Measurements from ENCODE around the gene LIN7C.

Gene LIN7C

DNA sequence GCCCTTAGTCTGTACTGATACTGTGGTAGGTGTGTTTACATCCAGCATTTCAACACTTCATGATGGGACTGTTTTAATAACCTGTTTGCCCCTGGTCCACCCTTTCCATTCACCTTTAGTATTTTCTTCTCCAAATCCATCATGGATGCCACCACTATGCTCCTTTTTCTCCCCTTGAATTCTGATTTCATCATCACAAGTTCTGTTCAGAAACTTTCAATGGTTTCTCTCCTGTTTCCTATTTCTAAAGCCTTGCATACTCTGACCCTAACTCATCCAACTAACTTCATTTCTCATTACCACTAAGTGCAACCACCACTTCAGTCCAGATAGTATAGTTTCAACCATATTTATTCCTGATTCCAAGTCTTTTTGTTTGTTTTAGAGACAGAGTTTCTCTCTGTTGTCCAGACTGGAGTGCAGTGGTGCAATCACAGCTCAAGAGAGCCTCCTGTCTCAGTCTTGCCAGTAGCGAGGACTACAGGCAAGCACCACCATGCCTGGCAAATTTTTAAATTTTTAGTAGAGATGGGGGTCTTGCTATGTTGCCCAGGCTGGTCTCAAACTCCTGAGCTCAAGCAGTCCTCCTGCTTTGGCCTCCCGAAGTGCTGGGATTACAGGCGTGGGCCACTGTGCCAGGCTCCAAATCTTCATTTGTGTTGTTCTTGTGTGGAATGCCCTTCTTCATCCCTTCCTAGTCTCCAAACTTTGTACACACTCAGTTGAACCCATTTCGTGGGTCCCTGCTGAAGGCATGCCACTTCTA, 1.2 kb upstream of the LIN7C start:
- no peak for DNase-seq

- DNase-seq: no peak
Observed at GRCh38 chr11:27505781-27506180, 788 bp downstream of the LIN7C start.

DNA sequence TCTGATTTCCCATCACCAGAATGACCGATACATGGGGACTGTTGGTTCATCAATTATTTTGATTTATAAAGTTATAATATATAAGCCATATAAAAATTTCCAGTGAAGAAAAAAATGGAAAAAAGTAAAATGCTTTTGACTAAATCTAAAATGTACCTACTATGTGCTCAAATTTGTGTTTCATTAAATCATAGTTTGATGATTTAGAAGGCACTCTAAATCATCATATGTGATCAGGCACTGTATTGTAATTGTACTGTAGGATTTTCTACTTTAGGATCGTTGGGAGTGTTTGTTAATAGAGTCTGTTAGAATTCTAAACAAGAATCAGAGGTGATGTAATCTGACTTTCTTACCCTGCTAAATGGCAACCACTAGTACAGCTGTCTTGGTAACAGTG, 2.4 kb downstream of the LIN7C start:
- DNase-seq: no peak

DNA sequence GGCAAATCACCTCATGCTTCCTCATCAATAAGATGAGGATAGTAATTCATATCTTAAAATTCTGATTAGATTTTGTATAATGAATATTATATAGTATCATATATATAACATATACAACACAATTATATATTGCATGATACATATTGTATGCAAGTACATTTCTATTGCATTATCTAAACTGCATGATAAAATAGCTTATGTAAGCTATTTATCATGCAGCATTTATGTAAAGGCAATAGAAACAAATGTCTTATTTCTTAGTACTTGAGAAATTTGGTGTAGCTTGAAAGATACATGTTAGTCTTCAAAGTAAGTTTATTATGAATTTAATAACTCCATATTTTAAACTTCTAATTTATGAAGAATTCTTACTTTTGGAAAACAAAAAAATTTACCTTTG, 5.5 kb downstream of the LIN7C start:
- no peak for DNase-seq

DNA sequence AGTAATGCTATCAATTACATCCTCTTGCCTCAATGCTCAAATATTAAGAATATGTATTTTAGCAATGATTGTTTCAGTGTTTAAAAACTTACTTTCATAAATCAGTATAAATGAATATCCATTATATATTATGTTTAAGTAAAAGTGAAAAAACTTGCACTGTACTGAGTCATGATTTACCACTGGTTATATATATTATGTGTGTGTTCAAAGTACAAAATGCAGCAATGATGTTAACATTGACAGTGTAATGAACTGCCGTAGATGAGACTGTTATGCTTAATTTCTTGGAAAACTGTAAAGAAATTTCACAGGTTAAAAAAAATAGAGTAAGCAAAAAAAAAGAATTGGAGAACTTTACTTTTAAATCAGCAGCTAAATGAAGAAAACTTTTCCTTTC, 8.7 kb downstream of the LIN7C start:
- DNase-seq: no peak

DNA sequence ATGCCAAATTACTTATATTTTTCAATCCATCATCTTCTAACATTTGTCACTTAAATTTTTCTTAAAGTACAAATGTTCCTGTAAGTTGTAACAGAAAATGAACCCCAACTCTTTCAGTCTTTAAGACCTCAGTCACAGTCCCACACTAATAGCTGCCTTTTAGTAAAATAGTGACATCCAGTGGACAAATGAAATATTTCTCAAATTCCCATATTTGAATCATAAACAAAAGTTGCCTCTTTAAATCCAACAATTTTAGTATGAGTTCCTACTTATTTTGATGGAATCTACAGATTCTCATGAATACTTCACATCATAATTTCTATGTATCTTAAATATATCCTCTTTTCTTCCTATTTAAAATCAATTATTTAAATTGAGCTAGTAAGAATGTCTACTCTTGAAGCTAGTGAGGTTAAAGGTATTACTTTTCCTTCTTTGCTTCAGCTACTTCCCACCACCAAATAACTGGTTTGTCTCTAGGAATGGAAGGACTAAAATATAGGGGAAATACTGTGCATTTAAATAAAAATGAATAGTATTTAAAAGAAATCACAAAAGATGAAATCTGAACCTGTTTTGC, 9.2 kb downstream of the LIN7C start:
- DNase-seq: peak; percentile 8 to 11

- no peak for DNase-seq
Observed at GRCh38 chr11:27496461-27496860, 10.1 kb downstream of the LIN7C start.

GRCh38 chr11:27495710-27496300, 10.8 kb downstream of the LIN7C start:
- DNase-seq: no peak

DNA sequence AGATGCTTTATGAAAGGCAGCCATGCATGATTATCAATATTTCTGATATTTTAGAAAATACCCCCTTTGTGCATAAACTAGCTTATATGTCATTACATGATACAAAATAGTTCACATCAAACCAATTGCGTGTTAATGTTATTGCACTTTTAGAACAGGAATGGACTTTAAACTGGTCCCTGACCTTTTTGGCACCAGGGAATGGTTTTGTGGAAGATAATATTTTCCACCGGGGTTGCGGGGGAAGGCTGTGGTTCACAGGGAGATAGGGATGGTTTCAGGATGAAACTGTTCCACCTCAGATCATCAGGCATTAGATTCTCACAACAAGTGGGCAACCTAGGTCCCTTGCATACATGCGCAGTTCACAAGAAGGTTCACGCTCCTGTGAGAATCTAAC, 17.5 kb downstream of the LIN7C start:
- no peak for DNase-seq

GRCh38 chr11:27487706-27488105, 18.9 kb downstream of the LIN7C start:
- no peak for DNase-seq

GRCh38 chr11:27485930-27486773, 20.4 kb downstream of the LIN7C start:
- peak; percentile 62 to 65 for DNase-seq

DNA sequence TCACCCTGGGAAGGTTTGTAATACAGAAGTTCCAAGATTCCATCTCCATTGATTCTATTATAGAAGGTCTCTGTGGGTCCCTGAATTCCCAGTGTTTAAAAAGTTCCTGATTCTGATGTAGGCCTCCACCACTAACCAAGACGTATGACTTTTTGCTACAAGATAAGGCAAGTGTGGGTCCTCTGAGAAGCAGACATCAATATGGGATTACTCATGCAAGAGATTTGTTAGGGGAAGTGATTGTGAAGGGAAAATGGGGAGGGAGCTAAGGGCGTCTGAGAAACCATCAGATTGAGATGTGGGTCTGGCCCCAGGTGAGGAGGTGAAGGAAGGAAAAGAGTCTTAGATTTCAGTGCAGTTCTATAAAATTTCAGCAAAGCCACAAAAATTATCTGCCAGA, 23.8 kb downstream of the LIN7C start:
- DNase-seq: no peak

GRCh38 chr11:27481992-27482391, 24.6 kb downstream of the LIN7C start:
- DNase-seq: no peak

DNA sequence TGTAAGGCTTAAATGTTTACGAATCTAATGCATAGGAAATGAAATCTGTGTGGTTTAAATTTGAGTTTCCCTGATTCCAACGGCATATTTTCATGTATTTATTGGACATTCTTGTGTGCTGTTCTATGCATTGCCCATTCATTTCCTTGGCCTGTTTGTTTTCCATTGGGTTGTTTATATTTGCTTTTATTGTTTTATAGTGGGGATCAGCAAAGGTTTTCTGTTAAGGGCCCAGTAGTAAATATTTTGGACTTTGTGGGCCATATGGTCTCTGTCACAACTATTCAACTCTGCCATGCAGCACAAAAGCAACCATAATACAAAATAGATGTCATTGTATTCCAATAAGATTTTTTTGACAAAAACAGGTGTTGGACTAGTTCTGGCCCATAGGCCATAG, 28.7 kb downstream of the LIN7C start:
- DNase-seq: no peak

DNA sequence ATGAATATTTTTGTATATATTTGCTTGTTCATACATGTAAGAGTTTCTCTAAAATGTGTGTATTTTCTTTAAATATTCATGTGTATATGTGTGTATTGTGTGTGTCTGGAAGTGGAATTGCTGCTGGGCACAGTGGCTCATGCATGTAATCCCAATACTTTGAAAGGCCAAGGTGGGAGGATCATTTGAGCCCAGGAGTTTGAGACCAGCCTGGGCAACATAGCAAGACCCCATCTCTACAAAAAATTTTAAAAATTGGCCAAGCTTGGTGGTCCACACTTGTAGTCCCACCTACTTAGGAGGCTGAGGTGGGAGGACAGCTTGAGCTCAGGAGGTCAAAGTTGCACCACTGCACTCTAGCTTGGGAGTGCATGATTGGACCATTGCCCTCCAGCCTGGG, 29.3 kb downstream of the LIN7C start:
- DNase-seq: no peak

- DNase-seq: no peak
Observed at GRCh38 chr11:27475622-27476021, 30.9 kb downstream of the LIN7C start.

DNA sequence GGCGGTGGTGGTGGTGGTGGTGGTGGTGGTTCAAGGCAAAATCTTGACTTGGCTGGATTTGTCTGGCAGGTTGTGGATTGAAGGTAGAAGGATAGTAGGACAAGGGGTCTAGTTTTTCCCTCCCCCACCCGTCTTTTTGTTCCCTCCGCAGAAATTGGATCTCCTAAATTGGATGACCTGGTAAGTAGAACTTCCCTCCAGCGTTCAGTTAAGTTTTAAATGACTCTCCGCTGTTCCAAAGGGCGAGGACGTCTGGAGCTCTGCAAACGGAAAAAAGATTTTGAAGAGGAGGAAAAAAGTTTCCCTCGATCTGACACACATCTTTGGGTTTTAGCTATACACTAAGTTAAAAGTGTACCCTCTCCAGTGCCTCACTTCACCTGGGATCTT, 33.6 kb downstream of the LIN7C start:
- DNase-seq: peak in 1 of 2 experiments; percentile 45

- peak; percentile 98 to 99 for DNase-seq
Observed at GRCh38 chr11:27472398-27473016, 34.1 kb downstream of the LIN7C start, which contains the start of gene LGR4. Gene LGR4, minus strand, starts transcription at chr11:27472790. Its CDS starts 488 bp downstream, at chr11:27472302.

DNA sequence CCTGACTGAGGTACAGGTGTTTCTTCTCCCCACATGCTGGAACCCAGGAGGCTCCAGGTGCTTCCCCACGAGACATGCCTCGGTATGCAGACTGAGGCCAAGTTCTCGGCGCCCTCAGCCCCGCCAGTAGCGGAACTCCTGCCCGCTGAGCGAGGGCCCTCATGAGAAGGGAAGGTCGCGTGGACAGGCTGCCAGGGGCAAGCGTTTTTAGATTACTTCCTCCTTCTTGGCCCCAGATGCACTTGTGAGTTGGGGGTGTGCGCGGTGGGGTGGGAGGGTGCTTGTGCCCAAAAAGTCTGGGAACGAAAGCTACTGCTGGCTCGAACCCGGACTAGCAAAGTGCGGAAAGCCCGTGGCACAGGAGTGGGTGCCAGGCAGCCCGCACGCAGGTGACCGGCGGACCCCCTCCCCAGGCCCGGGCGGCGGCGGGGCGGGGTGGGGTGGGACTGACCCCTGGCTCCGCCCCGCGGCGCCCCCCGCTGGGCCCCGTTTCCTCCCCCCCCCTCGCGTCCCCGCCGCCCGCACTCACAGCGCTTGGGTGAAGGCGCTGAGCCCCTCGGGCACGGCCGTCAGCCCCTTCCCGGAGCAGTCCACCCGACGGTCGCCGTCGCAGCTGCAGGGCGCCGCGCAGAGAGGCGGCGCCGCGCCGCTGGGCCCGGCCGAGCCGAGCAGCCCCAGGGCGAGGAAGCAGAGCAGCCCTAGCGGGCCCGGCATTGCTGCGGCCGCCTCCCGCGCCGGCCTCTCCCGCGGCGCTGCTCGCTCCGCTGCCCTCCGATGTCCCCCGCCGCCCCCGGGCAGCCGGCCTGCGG, 34.8 kb downstream of the LIN7C start:
- peak; percentile 51 to 54 for DNase-seq

DNA sequence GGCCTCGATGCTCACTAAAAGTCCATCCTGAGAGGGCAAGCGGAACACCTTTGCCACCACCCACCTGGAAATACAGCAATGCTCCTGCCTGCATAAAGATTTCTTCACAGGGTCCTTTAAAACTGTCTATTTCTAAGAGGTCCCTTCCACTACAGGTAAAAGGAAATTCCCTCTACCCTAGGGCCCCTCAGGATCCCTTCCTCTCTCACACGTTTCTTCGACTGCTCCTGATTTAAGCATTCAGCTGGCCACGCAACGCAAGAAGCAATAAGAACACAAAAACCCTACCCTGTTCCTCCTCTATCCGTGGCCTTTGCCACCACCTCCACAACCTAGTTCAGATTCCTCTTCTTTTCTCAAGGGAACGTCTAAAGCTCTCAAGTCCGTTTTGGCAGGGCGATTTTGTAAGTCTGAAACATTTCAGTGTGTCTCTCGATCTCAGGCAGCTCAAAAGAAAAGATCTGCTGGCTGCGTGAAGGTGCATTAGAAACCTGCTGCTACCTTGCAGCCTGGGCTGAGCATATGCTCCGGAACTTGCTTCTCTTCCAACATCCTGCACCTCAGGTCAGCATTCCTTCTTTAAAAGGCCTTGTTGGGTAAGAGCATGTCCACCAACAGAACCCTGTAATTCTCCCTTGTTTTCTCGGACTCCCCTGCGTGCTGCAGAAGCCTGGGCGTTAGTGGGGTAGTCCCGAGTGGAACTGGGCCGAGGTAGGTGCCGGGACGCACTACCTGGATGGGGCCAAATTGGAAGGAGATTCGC, 35.6 kb downstream of the LIN7C start:
- DNase-seq: peak in 1 of 2 experiments; percentile 53

- no peak for DNase-seq
Observed at GRCh38 chr11:27470166-27470565, 36.4 kb downstream of the LIN7C start.
